ENCODE results near the gene C1orf232.

Gene C1orf232

GRCh38 chr1:26134466-26134865, 34.3 kb downstream of the C1orf232 start:
- no peaks in the 10 kb centered on the region for H3K36me3 ChIP-seq (ENCODE audit: insufficient read depth, low read length)
- H3K4me3 ChIP-seq (ENCODE audit: low read length), result no peak overlapping the region
- no peaks in the 10 kb centered on the region for H3K27me3 ChIP-seq (ENCODE audit: insufficient read depth, low read length)
- H3K4me1 ChIP-seq (ENCODE audit: insufficient read depth, low read length), result no peaks in the 10 kb centered on the region
- H3K9me3 ChIP-seq (ENCODE audit: low read length), result no peaks in the 10 kb centered on the region
- no peak overlapping the region for H2AFZ ChIP-seq (ENCODE audit: low read depth, low read length)

DNA sequence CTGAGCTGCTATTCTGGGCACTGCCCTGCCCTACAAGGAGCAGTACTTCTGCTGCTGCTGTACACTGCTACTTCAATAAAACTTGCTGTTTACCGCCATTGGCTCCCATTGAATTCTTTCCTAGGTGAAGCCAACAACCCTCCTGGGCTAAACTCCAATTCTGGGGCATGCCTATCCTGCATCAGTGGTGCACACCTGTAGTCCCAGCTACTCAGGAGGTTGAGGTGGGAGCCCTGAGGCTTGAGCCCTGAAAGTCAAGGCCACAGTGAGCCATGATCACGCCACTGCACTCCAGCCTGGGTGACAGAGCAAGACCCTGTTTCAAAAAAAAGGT, 36.0 kb downstream of the C1orf232 start:
- H3K27me3 ChIP-seq (ENCODE audit: insufficient read depth, low read length), result no peaks in the 10 kb centered on the region
- no peaks in the 10 kb centered on the region for H3K4me1 ChIP-seq (ENCODE audit: insufficient read depth, low read length)
- H3K36me3 ChIP-seq (ENCODE audit: insufficient read depth, low read length), result no peaks in the 10 kb centered on the region
- H2AFZ ChIP-seq (ENCODE audit: low read depth, low read length), result no peak overlapping the region
- no peaks in the 10 kb centered on the region for H3K9me3 ChIP-seq (ENCODE audit: low read length)
- no peak overlapping the region for H3K4me3 ChIP-seq (ENCODE audit: low read length)

DNA sequence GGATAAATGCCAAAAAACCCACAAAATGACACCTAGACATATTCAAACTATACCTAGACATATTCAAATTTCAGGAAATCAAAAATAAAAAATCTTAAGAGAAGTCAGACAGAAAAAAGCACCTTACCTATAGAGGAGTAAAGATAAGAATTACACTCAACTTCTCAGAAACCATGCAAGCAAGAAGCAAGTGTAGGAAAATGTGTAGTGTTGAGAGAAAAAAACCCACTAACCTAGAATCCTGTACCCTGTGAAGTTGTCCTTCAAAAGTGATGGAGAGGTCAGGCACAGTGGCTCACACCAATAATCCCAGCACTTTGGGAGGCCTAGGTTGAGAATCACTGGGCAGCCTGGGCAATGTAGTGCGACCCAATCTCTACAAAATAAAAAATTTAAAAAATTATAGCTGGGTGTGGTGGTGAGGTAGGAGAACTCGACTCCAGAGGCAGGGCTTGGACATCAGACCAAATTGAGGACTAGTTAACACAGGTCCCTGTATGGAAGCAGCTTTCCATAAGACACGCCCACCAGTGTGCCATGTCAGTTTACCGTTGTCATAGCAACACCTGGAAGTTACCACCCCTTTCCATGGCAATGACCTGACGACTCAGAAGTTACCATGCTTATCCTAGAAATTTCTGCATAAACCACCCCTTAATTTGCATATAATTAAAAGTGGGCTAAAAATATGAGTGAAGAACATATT, 36.5 kb downstream of the C1orf232 start:
- H3K27me3 ChIP-seq (ENCODE audit: insufficient read depth, low read length), result no peaks in the 10 kb centered on the region
- no peak overlapping the region for H3K4me3 ChIP-seq (ENCODE audit: low read length)
- H3K36me3 ChIP-seq (ENCODE audit: insufficient read depth, low read length), result no peaks in the 10 kb centered on the region
- no peaks in the 10 kb centered on the region for H3K4me1 ChIP-seq (ENCODE audit: insufficient read depth, low read length)
- H3K9me3 ChIP-seq (ENCODE audit: low read length), result no peaks in the 10 kb centered on the region
- no peak overlapping the region for H2AFZ ChIP-seq (ENCODE audit: low read depth, low read length)

DNA sequence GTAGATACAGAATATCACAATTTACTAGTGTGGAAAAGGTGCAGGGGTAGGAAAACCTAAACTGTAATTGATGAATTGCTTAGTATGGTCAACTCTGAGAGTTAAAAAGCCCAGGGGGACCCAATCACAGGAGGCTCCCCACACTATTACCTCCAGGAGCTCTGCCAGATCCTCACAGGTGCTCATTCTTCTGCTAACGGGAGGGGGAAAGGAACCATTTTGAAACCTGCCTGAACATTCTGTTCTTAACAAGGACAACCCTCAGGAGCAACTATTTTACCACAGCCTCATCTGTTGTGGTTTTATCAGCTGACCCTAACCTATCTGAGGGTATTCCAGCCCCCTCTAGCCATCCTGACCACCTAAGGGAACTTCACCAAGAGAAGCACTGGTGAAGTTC, 38.1 kb downstream of the C1orf232 start:
- no peaks in the 10 kb centered on the region for H3K27me3 ChIP-seq (ENCODE audit: insufficient read depth, low read length)
- no peaks in the 10 kb centered on the region for H3K36me3 ChIP-seq (ENCODE audit: insufficient read depth, low read length)

DNA sequence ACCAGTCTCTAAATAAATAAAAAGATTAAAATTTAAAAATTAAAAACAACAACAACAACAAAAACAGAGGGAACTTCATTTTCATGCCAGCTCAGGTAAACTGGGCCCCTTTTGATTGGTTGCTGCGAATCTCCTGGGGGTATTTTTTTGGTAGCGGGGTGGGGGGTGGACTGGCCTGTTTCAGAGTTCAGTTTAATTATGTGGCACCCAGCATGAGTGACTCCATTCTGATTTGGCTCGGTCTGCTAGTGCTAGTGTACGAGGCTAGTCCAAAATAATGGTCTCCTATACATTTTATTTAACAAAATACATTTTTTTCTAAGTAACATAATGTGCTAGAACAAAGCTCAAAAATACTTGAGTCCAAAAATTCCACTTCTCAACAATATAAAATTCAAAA, 39.0 kb downstream of the C1orf232 start:
- Histone ChIP-seq H2AFZ (ENCODE audit: low read depth, low read length) (no peak overlapping the region), H3K4me1 (ENCODE audit: insufficient read depth, low read length) (no peaks in the 10 kb centered on the region), H3K27me3 (ENCODE audit: insufficient read depth, low read length) (no peaks in the 10 kb centered on the region), H3K4me3 (ENCODE audit: low read length) (no peak overlapping the region), H3K9me3 (ENCODE audit: low read length) (no peaks in the 10 kb centered on the region), H3K36me3 (ENCODE audit: insufficient read depth, low read length) (no peaks in the 10 kb centered on the region)

More for the DNA sequence above, 38.1 kb downstream of the C1orf232 start:
- no peak overlapping the region for H3K4me3 ChIP-seq (ENCODE audit: low read length)
- no peaks in the 10 kb centered on the region for H3K4me1 ChIP-seq (ENCODE audit: insufficient read depth, low read length)
- no peak overlapping the region for H2AFZ ChIP-seq (ENCODE audit: low read depth, low read length)
- no peaks in the 10 kb centered on the region for H3K9me3 ChIP-seq (ENCODE audit: low read length)

- Histone ChIP-seq H3K4me1 (ENCODE audit: insufficient read depth, low read length) (no peaks in the 10 kb centered on the region), H3K4me3 (ENCODE audit: low read length) (no peak overlapping the region), H3K27me3 (ENCODE audit: insufficient read depth, low read length) (no peaks in the 10 kb centered on the region), H3K36me3 (ENCODE audit: insufficient read depth, low read length) (peaks cover 11% of the 10 kb centered on the region), H3K9me3 (ENCODE audit: low read length) (no peaks in the 10 kb centered on the region), H2AFZ (ENCODE audit: low read depth, low read length) (no peak overlapping the region)
Measured at GRCh38 chr1:26127235-26128163, 41.3 kb downstream of the C1orf232 start.

- no peak overlapping the region for H2AFZ ChIP-seq (ENCODE audit: low read depth, low read length)
- no peaks in the 10 kb centered on the region for H3K27me3 ChIP-seq (ENCODE audit: insufficient read depth, low read length)
- H3K4me3 ChIP-seq (ENCODE audit: low read length), result no peak overlapping the region
- H3K9me3 ChIP-seq (ENCODE audit: low read length), result no peaks in the 10 kb centered on the region
- H3K4me1 ChIP-seq (ENCODE audit: insufficient read depth, low read length), result no peaks in the 10 kb centered on the region
- H3K36me3 ChIP-seq (ENCODE audit: insufficient read depth, low read length), result peaks cover 20% of the 10 kb centered on the region
Measured at GRCh38 chr1:26126321-26127084, 42.3 kb downstream of the C1orf232 start.

DNA sequence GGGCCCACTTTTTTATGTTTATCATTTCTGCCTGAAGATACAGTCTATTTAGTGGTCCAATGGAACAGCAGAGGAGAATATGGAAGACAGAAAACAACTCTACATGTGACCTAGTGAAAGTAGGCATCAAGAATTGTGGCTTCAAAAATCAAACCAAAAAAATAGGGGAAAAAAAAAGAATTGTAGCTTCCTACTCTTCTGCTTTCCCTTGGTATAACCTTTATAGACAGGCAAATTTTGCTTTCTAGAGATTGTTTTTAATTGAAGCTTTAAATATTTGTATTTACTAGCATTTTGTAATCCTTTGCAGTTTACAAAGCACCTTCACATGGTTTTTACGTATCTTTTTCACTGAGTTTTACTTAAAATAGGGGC, 42.8 kb downstream of the C1orf232 start:
- H3K4me1 ChIP-seq (ENCODE audit: insufficient read depth, low read length), result no peaks in the 10 kb centered on the region
- H2AFZ ChIP-seq (ENCODE audit: low read depth, low read length), result no peak overlapping the region
- H3K36me3 ChIP-seq (ENCODE audit: insufficient read depth, low read length), result peaks cover 23% of the 10 kb centered on the region
- no peak overlapping the region for H3K4me3 ChIP-seq (ENCODE audit: low read length)
- no peaks in the 10 kb centered on the region for H3K27me3 ChIP-seq (ENCODE audit: insufficient read depth, low read length)
- no peaks in the 10 kb centered on the region for H3K9me3 ChIP-seq (ENCODE audit: low read length)

GRCh38 chr1:26125382-26125781, 43.4 kb downstream of the C1orf232 start:
- Histone ChIP-seq H3K27me3 (ENCODE audit: insufficient read depth, low read length) (no peaks in the 10 kb centered on the region), H3K36me3 (ENCODE audit: insufficient read depth, low read length) (peaks cover 23% of the 10 kb centered on the region), H3K4me1 (ENCODE audit: insufficient read depth, low read length) (no peaks in the 10 kb centered on the region), H3K9me3 (ENCODE audit: low read length) (no peaks in the 10 kb centered on the region), H3K4me3 (ENCODE audit: low read length) (no peak overlapping the region), H2AFZ (ENCODE audit: low read depth, low read length) (no peak overlapping the region)

- no peak overlapping the region for H3K4me3 ChIP-seq (ENCODE audit: low read length)
- no peak overlapping the region for H2AFZ ChIP-seq (ENCODE audit: low read depth, low read length)
- no peaks in the 10 kb centered on the region for H3K4me1 ChIP-seq (ENCODE audit: insufficient read depth, low read length)
- H3K36me3 ChIP-seq (ENCODE audit: insufficient read depth, low read length), result peaks cover 23% of the 10 kb centered on the region
- no peaks in the 10 kb centered on the region for H3K9me3 ChIP-seq (ENCODE audit: low read length)
- H3K27me3 ChIP-seq (ENCODE audit: insufficient read depth, low read length), result no peaks in the 10 kb centered on the region
Measured at GRCh38 chr1:26124418-26125331, 44.1 kb downstream of the C1orf232 start.

GRCh38 chr1:26122988-26123973, 45.5 kb downstream of the C1orf232 start:
- H3K4me3 ChIP-seq (ENCODE audit: low read length), result no peak overlapping the region
- no peak overlapping the region for H2AFZ ChIP-seq (ENCODE audit: low read depth, low read length)
- no peaks in the 10 kb centered on the region for H3K9me3 ChIP-seq (ENCODE audit: low read length)

More at GRCh38 chr1:26122988-26123973, 45.5 kb downstream of the C1orf232 start:
- Histone ChIP-seq H3K27me3 (ENCODE audit: insufficient read depth, low read length) (no peaks in the 10 kb centered on the region), H3K36me3 (ENCODE audit: insufficient read depth, low read length) (peaks cover 25% of the 10 kb centered on the region), H3K4me1 (ENCODE audit: insufficient read depth, low read length) (no peaks in the 10 kb centered on the region)

Data from neuron (in vitro differentiated cells).